Suprapubic skin (tissue), 4 donors: ENCODE data around the gene HERPUD1. TPM values are rescaled to one million over a fixed set of nuclear protein-coding genes. Genes with fewer than 3 reads are reported as not detected.

Experiments used
- DNase-seq, 2 donors: peaks; one replicate each; pipeline ENCODE4 v3.0.0-alpha.2; 2019; ENCODE audit warnings: low spot score in 2 of 2
- H3K27ac ChIP-seq: fragments of 200-600 bp; sonication (generic); one replicate; pipeline ENCODE4 v1.5.1; 2019
- H3K27me3 ChIP-seq: fragments of 200-600 bp; sonication (generic); one replicate; pipeline ENCODE4 v1.5.1; 2019
- H3K36me3 ChIP-seq: fragments of 200-600 bp; sonication (generic); one replicate; pipeline ENCODE4 v1.5.1; 2019
- H3K4me1 ChIP-seq: fragments of 200-600 bp; sonication (generic); one replicate; pipeline ENCODE4 v1.5.1; 2019
- H3K4me3 ChIP-seq: fragments of 200-600 bp; sonication (generic); one replicate; pipeline ENCODE4 v1.5.1; 2019; ENCODE audit warnings: mild to moderate bottlenecking
- H3K9me3 ChIP-seq: fragments of 200-600 bp; sonication (generic); one replicate; pipeline ENCODE4 v1.5.1; 2019
- EP300 ChIP-seq: sonication (generic); formaldehyde crosslinking; IDR thresholded peaks from one replicate; pipeline ENCODE4 v1.6.1; 2017; ENCODE audit warnings: antibody characterized with exemption
- POLR2A ChIP-seq, 2 donors: fragments of 450-650 bp; IDR thresholded peaks; one replicate each; pipeline ENCODE4 v1.6.1; 2017; ENCODE audit warnings: antibody characterized with exemption in 2 of 2, mild to moderate bottlenecking in 2 of 2, moderate library complexity in 2 of 2
- POLR2AphosphoS5 ChIP-seq, 3 donors: sonication (generic); formaldehyde crosslinking; IDR thresholded peaks; one replicate each; pipeline ENCODE4 v1.6.1; 2017; ENCODE audit warnings: antibody characterized with exemption in 3 of 3
- WGBS: methylation state at CpG from one replicate; pipeline ENCODE4 v1.1.5; 2018; 5-methylcytosine and 5-hydroxymethylcytosine counted together
- total RNA-seq, 4 donors: library from RNA; depleted of rRNA; stranded (reverse); fragments of >200 nt; gene quantifications; one replicate each; pipeline ENCODE4 v1.1.0, GENCODE V29; 2016
- TF ChIP-seq, protein P1 (sequence below), 2 donors: fragments of 200-600 bp in 1 of 2; fragments of 450-650 bp in 1 of 2; sonication (generic) in 1 of 2; IDR thresholded peaks; one replicate each; pipeline ENCODE4 v1.5.1; 2016 to 2019; ENCODE audit warnings: antibody characterized with exemption in 2 of 2, mild to moderate bottlenecking in 1 of 2, moderate library complexity in 1 of 2

Gene HERPUD1
- total RNA-seq, 4 donors from 2014 or later = 146 to 246 (median 160) TPM

DNA sequence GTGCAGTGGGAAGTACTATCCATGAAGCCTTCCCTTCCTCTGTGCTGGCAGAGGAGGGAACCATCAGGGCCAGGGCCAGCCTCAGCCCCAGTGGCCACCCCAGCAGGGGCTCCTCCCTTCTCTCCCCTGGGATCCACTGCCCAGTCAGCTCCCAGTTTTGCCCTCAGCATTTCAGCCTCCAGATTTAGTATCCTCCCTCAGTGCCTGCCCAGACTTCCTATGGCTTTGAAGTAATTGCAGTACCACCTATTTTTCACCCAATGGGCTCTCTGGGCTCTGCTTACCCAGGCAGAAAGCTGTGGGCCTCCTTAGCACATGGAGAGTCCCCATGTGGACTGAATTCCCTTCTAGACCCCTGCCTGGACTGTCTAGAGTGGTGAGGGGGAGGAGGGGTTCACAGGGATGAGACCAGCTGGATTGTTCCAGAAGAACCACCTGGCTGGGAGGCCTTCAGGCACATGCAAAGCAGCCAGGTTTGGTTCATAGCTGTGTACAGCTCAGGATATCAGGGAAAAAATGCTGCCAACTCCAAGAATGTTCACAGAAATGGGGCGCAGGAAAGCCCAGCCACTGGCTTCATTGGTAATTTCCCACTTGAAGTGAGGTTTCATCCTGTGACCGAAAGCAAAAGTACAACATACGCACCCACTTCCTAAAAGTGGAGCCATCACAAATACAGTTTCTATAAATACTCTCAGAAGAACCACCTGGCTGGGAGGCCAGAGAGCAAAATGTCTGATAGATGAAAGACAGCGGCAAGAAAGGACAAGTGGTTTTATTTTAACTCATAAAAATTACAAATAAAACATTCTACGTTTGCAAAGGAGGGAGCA, 15.2 kb upstream of the HERPUD1 start:
- no peak overlapping the region for H3K4me3 ChIP-seq
- TF ChIP-seq, protein P1, sequence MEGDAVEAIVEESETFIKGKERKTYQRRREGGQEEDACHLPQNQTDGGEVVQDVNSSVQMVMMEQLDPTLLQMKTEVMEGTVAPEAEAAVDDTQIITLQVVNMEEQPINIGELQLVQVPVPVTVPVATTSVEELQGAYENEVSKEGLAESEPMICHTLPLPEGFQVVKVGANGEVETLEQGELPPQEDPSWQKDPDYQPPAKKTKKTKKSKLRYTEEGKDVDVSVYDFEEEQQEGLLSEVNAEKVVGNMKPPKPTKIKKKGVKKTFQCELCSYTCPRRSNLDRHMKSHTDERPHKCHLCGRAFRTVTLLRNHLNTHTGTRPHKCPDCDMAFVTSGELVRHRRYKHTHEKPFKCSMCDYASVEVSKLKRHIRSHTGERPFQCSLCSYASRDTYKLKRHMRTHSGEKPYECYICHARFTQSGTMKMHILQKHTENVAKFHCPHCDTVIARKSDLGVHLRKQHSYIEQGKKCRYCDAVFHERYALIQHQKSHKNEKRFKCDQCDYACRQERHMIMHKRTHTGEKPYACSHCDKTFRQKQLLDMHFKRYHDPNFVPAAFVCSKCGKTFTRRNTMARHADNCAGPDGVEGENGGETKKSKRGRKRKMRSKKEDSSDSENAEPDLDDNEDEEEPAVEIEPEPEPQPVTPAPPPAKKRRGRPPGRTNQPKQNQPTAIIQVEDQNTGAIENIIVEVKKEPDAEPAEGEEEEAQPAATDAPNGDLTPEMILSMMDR (IDR thresholded peaks at IDR 0.05) = no peak
- TF ChIP-seq EP300 (no peak), POLR2A (IDR thresholded peaks at IDR 0.05) (no peak), POLR2AphosphoS5 (IDR thresholded peaks at IDR 0.05) (no peak)
- H3K27ac ChIP-seq = peak overlapping the region; percentile 19
- no peaks in the 10 kb centered on the region for H3K36me3 ChIP-seq
- no peaks in the 10 kb centered on the region for H3K27me3 ChIP-seq
- 67% methylated on average over 5 of the region's 5 CpGs for WGBS
- peaks cover 42% of the 10 kb centered on the region for H3K4me1 ChIP-seq
- no peaks in the 10 kb centered on the region for H3K9me3 ChIP-seq
- DNase-seq = no peak

DNA sequence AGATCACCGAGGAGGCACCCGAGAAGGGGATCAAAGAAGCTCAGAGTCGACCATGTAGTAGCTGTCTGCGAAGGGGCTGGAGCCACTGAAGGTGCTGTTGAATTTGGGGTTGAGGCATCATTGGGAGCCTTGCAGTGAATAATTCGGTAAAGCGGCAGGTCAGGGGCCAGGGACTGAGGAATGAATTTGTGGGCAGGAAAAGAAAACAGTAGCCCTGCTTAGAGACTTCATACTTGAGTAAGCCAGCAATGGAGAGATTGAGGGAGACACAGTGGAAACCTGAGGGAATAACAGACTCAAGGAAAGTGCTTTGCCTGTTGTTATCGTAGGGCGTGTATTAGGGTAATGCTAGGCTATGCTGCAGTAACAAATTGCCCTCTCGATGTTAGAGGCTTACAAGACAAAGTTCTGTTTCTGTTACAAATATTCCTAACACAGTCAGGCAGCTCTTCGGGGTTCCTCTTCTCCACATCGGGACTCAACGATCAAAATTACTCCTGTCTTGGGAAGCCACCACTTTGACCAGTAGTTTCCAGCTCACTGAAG, 13.4 kb upstream of the HERPUD1 start:
- H3K4me3 ChIP-seq = no peak overlapping the region
- H3K9me3 ChIP-seq = no peaks in the 10 kb centered on the region
- no peak overlapping the region for H3K27ac ChIP-seq
- whole genome bisulfite sequencing = 93% methylated on average over 12 of the region's 12 CpGs
- no peaks in the 10 kb centered on the region for H3K36me3 ChIP-seq
- H3K4me1 ChIP-seq = peaks cover 35% of the 10 kb centered on the region
- no peak for DNase-seq
- TF ChIP-seq POLR2AphosphoS5 (IDR thresholded peaks at IDR 0.05) (no peak), POLR2A (IDR thresholded peaks at IDR 0.05) (no peak), EP300 (no peak)
- TF ChIP-seq, protein P1 (IDR thresholded peaks at IDR 0.05) = no peak
- H3K27me3 ChIP-seq = no peaks in the 10 kb centered on the region

DNA sequence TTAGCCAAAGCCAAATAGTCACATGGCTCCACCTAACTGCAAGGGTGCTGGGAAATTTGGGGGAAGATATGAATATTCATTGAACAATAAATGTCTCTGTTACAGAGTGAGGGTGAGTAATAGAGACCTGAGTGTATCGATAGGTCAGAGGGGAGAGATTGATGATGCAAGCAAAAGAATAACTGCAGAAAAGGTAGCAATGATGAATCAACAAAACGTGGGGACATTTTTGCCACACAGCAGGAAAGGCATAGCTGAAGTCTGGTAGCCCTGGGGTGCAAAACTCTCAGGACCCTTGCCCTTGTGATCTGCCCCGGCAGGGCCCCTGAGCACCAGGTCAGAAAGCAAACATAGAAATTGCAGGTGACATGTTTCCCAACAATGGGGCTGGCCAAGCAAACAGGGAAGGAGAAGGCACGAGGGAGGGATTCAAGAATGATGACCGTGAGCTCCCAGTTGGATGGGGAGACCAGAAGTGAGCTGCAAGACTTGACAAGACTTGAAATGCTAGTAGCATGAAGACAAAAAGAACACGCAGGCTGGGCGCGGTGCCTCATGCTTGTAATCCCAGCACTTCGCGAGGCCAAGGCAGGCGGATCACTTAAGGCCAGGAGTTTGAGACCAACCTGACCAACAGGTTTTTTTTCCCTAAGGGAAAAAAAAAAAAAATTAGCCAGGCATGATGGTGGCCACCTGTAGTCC, 12.7 kb upstream of the HERPUD1 start:
- no peak for TF ChIP-seq EP300
- no peak for TF ChIP-seq POLR2A (IDR thresholded peaks at IDR 0.05)
- TF ChIP-seq POLR2AphosphoS5 (IDR thresholded peaks at IDR 0.05) = no peak
- TF ChIP-seq, protein P1 (IDR thresholded peaks at IDR 0.05) = no peak
- no peak overlapping the region for H3K4me3 ChIP-seq
- DNase-seq = no peak
- no peaks in the 10 kb centered on the region for H3K9me3 ChIP-seq
- no peaks in the 10 kb centered on the region for H3K27me3 ChIP-seq
- H3K36me3 ChIP-seq = no peaks in the 10 kb centered on the region
- no peak overlapping the region for H3K27ac ChIP-seq
- WGBS = 49% methylated on average over 11 of the region's 11 CpGs
- H3K4me1 ChIP-seq = peaks cover 35% of the 10 kb centered on the region

DNA sequence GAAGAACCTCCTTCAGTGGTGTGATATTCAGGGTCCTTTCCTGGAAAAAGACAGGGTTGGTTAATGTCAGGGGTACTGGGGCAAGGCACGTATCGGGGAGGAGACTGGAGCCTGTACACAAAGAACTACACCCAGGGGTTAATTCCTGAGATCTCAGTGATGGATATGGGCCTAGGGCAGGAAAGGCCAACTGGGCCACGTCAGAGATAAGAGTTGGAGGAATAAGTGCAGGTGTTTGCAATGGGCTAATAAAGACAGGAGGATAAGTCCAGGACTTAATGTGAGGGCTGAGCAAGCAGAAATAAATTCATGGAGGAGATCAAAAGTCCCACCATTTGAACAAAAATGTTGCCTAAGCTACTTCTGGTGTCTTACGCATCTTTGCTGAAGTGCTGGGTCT, 10.4 kb upstream of the HERPUD1 start:
- Histone ChIP-seq H3K27ac (no peak overlapping the region), H3K4me3 (no peak overlapping the region), H3K9me3 (no peaks in the 10 kb centered on the region), H3K36me3 (no peaks in the 10 kb centered on the region), H3K27me3 (no peaks in the 10 kb centered on the region), H3K4me1 (peaks cover 19% of the 10 kb centered on the region)
- TF ChIP-seq EP300 = no peak
- no peak for TF ChIP-seq POLR2AphosphoS5 (IDR thresholded peaks at IDR 0.05)
- TF ChIP-seq, protein P1 (IDR thresholded peaks at IDR 0.05) = no peak
- TF ChIP-seq POLR2A (IDR thresholded peaks at IDR 0.05) = no peak
- WGBS = 73% methylated on average over 4 of the region's 4 CpGs
- no peak for DNase-seq
